BJ (cell line): ENCODE data around the gene SHISAL1. TPM values are rescaled to one million over a fixed set of nuclear protein-coding genes. Genes with fewer than 3 reads are reported as not detected.

Source experiments
- CTCF ChIA-PET: fragments of 350-600 bp; formaldehyde crosslinking; extraction: SDS; loops from one replicate; lab custom pipeline; 2021; ENCODE audit warnings: antibody characterized with exemption, inconsistent platforms; lab: Yijun Ruan, JAX
- POLR2A ChIA-PET: fragments of 300-600 bp; sonication (Branson Sonifier 250); formaldehyde crosslinking; extraction: SDS; loops from one replicate; lab custom pipeline; 2021; ENCODE audit warnings: antibody characterized with exemption; lab: Charles Lee
- DNase-seq: peaks from one replicate; pipeline ENCODE4 v3.0.0-alpha.2; 2011; ENCODE audit warnings: low read depth
- H3K27me3 ChIP-seq: 2 replicates; pipeline ENCODE4 v1.6.0; 2011; ENCODE audit warnings: low read length; ENCODE audit not compliant: control insufficient read depth, insufficient read depth
- H3K36me3 ChIP-seq: 2 replicates; pipeline ENCODE4 v1.5.1; 2011; ENCODE audit warnings: low read length; ENCODE audit not compliant: control insufficient read depth, insufficient read depth
- H3K4me3 ChIP-seq: 2 replicates; pipeline ENCODE4 v1.5.1; 2011; ENCODE audit warnings: low read depth, mild to moderate bottlenecking, control low read depth, low read length
- CTCF ChIP-seq: IDR thresholded peaks from 2 replicates; pipeline ENCODE4 v1.5.1; 2011; ENCODE audit warnings: low read depth, mild to moderate bottlenecking, control low read depth, inconsistent platforms, low read length, moderate library complexity; ENCODE audit not compliant: insufficient read depth
- polyA plus RNA-seq: library from polyadenylated mRNA; depleted of rRNA; stranded (reverse); fragments of >200 nt; gene quantifications from 2 replicates; pipeline ENCODE4 v1.2.3, GENCODE V29; 2011

SHISAL1 gene
- polyA plus RNA-seq, 1 experiment: 0.34 TPM

- no peak for DNase-seq
- ChIA-PET CTCF (interaction anchor here (1.0 kb wide), 1 partner anchor 16 kb away, joined by 3 read pairs; no protein-coding TSS in a partner anchor), POLR2A (no interaction called here)
- no peak overlapping the region for H3K4me3 ChIP-seq
- no peak for TF ChIP-seq CTCF
- no peaks in the 10 kb centered on the region for H3K36me3 ChIP-seq
- no peaks in the 10 kb centered on the region for H3K27me3 ChIP-seq
These were observed 41.7 kb downstream of the SHISAL1 start for GRCh38 chr22:44271010-44271500.

- ChIA-PET POLR2A (no interaction called here), CTCF (interaction anchor here (1.0 to 1.3 kb wide), 2 partner anchors 11 to 17 kb away, joined by 3 read pairs; no protein-coding TSS in a partner anchor)
- Histone ChIP-seq H3K36me3 (no peaks in the 10 kb centered on the region), H3K4me3 (no peak overlapping the region), H3K27me3 (no peaks in the 10 kb centered on the region)
- DNase-seq: no peak
- no peak for TF ChIP-seq CTCF
These were observed 42.2 kb downstream of the SHISAL1 start for GRCh38 chr22:44270556-44270880.

- CTCF ChIA-PET: interaction anchor here (1.0 to 1.3 kb wide), 2 partner anchors 10 to 18 kb away, joined by 3 read pairs; no protein-coding TSS in a partner anchor
- no peak for TF ChIP-seq CTCF
- no peak for DNase-seq
- POLR2A ChIA-PET: no interaction called here
- H3K27me3 ChIP-seq: no peaks in the 10 kb centered on the region
- no peak overlapping the region for H3K4me3 ChIP-seq
- no peaks in the 10 kb centered on the region for H3K36me3 ChIP-seq
These were observed 42.8 kb downstream of the SHISAL1 start for GRCh38 chr22:44269757-44270555.

GRCh38 chr22:44269117-44269498 is 43.6 kb downstream of the SHISAL1 start:
- ChIA-PET POLR2A (no interaction called here), CTCF (no interaction called here)
- TF ChIP-seq CTCF: no peak
- Histone ChIP-seq H3K27me3 (no peaks in the 10 kb centered on the region), H3K4me3 (no peak overlapping the region), H3K36me3 (no peaks in the 10 kb centered on the region)
- no peak for DNase-seq

- POLR2A ChIA-PET: no interaction called here
- DNase-seq: no peak
- Histone ChIP-seq H3K36me3 (no peaks in the 10 kb centered on the region), H3K4me3 (no peak overlapping the region), H3K27me3 (no peaks in the 10 kb centered on the region)
- CTCF ChIA-PET: no interaction called here
- no peak for TF ChIP-seq CTCF
These were observed 44.2 kb downstream of the SHISAL1 start for GRCh38 chr22:44268431-44269116.
